ENCODE results near the gene RAP2A.

DNA sequence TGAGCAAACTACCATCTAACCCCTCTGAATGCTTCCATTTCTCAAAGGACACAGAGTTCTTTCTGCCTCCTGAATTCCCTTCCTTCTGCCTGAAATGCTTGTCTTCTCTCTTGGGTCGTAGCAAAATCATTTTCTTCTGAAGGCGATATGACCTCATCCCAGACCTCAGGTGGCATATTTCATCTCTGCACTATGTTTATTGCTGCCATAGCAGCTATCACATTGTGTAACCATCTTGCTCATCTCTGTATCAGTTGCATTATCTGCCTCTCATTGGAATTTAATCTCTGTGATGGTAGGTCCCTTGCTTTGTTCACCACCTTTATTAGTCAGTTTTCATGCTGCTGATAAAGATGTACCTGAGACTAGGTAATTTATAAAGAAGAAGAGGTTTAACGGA, 32.5 kb upstream of the RAP2A start:
- TF ChIP-seq EP300 (IDR thresholded peaks at IDR 0.05), result no peak
- TF ChIP-seq, protein P1, sequence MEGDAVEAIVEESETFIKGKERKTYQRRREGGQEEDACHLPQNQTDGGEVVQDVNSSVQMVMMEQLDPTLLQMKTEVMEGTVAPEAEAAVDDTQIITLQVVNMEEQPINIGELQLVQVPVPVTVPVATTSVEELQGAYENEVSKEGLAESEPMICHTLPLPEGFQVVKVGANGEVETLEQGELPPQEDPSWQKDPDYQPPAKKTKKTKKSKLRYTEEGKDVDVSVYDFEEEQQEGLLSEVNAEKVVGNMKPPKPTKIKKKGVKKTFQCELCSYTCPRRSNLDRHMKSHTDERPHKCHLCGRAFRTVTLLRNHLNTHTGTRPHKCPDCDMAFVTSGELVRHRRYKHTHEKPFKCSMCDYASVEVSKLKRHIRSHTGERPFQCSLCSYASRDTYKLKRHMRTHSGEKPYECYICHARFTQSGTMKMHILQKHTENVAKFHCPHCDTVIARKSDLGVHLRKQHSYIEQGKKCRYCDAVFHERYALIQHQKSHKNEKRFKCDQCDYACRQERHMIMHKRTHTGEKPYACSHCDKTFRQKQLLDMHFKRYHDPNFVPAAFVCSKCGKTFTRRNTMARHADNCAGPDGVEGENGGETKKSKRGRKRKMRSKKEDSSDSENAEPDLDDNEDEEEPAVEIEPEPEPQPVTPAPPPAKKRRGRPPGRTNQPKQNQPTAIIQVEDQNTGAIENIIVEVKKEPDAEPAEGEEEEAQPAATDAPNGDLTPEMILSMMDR (IDR thresholded peaks at IDR 0.05), result no peak
- TF ChIP-seq POLR2A (IDR thresholded peaks at IDR 0.05), result no peak

All from gastroesophageal sphincter (tissue), 3 donors.